IMR-90 (cell line): ENCODE data around the gene GPR173. TPM values are rescaled to one million over a fixed set of nuclear protein-coding genes. Genes with fewer than 3 reads are reported as not detected.

Experiments used
- ATAC-seq: fragments of 200-7000 bp; cut with Tn5 transposase; 2 replicates; pipeline ENCODE4 v1.9.1; 2020; ENCODE audit warnings: low read depth, mild to moderate bottlenecking, moderate library complexity
- BruUV-seq: library from RNA; stranded (reverse); fragments of 400-500 nt; replicated peaks from 2 replicates; lab custom pipeline; 2021; lab: Mats Ljungman, UMichigan
- CTCF ChIA-PET: fragments of 300-600 bp; formaldehyde crosslinking; extraction: SDS; loops from one replicate; lab custom pipeline; 2021; ENCODE audit warnings: antibody characterized with exemption; lab: Yijun Ruan, JAX
- POLR2A ChIA-PET: fragments of 300-600 bp; sonication (Branson Sonifier 250); formaldehyde crosslinking; loops from one replicate; lab custom pipeline; 2022; ENCODE audit warnings: antibody characterized with exemption; ENCODE audit not compliant: unreplicated experiment; lab: Charles Lee
- DNase-seq: peaks from one replicate; pipeline ENCODE4 v3.0.0; 2013
- H2AFZ ChIP-seq: replicated peaks from 2 replicates; pipeline ENCODE3; 2013; ENCODE audit warnings: low read length, mild to moderate bottlenecking; ENCODE audit not compliant: poor library complexity
- H2AK5ac ChIP-seq: 2 replicates; pipeline ENCODE4 v1.6.1; 2013; ENCODE audit warnings: low read depth, low read length, inconsistent platforms
- H2AK9ac ChIP-seq: replicated peaks from 2 replicates; pipeline ENCODE3; 2013; ENCODE audit warnings: mild to moderate bottlenecking, low read depth, low read length, moderate library complexity; ENCODE audit not compliant: poor library complexity
- H2BK120ac ChIP-seq: 2 replicates; pipeline ENCODE4 v1.6.1; 2013; ENCODE audit warnings: low read depth, low read length, inconsistent platforms
- H2BK15ac ChIP-seq: 3 replicates; pipeline ENCODE4 v1.6.1; 2013; ENCODE audit warnings: low read depth, low read length, inconsistent platforms
- H2BK20ac ChIP-seq: 2 replicates; pipeline ENCODE4 v1.6.1; 2013; ENCODE audit warnings: low read depth, mild to moderate bottlenecking, inconsistent platforms, low read length, moderate library complexity
- H2BK5ac ChIP-seq: 2 replicates; pipeline ENCODE4 v1.6.1; 2013; ENCODE audit warnings: mild to moderate bottlenecking, low read depth, low read length, inconsistent platforms; ENCODE audit not compliant: poor library complexity, severe bottlenecking
- H3K14ac ChIP-seq: replicated peaks from 2 replicates; pipeline ENCODE4 v1.6.1; 2013; ENCODE audit warnings: low read depth, low read length, inconsistent platforms
- H3K18ac ChIP-seq: 2 replicates; pipeline ENCODE4 v1.6.1; 2013; ENCODE audit warnings: low read depth, low read length, control low read depth
- H3K23ac ChIP-seq: 2 replicates; pipeline ENCODE4 v1.6.1; 2013; ENCODE audit warnings: low read depth, low read length, inconsistent platforms
- H3K27ac ChIP-seq: 2 replicates; pipeline ENCODE4 v1.5.1; 2013; ENCODE audit warnings: mild to moderate bottlenecking, control low read depth, low read length; ENCODE audit not compliant: insufficient read depth
- H3K27me3 ChIP-seq: 2 replicates; pipeline ENCODE4 v1.6.1; 2013; ENCODE audit warnings: low read length; ENCODE audit not compliant: control insufficient read depth, insufficient read depth
- H3K36me3 ChIP-seq: 2 replicates; pipeline ENCODE4 v1.6.1; 2013; ENCODE audit warnings: low read length, mixed read lengths; ENCODE audit not compliant: control insufficient read depth, insufficient read depth
- H3K4ac ChIP-seq: 2 replicates; pipeline ENCODE4 v1.6.1; 2013; ENCODE audit warnings: low read depth, low read length, inconsistent platforms
- H3K4me1 ChIP-seq: 2 replicates; pipeline ENCODE4 v1.6.1; 2013; ENCODE audit warnings: low read length, mixed read lengths; ENCODE audit not compliant: control insufficient read depth, insufficient read depth
- H3K4me2 ChIP-seq: 2 replicates; pipeline ENCODE4 v1.6.1; 2013; ENCODE audit warnings: low read depth, mild to moderate bottlenecking, control low read depth, low read length, moderate library complexity
- H3K4me3 ChIP-seq: 2 replicates; pipeline ENCODE4 v1.5.1; 2013; ENCODE audit warnings: low read depth, mild to moderate bottlenecking, control low read depth, low read length, moderate library complexity; ENCODE audit not compliant: insufficient read depth
- H3K56ac ChIP-seq: 2 replicates; pipeline ENCODE4 v1.6.1; 2013; ENCODE audit warnings: low read length, inconsistent platforms; ENCODE audit not compliant: insufficient read depth; ENCODE audit errors: extremely low read depth
- H3K79me1 ChIP-seq, 2 experiments: 2 replicates each; pipeline ENCODE4 v1.6.1; 2013; ENCODE audit warnings: low read length in 2 of 2, inconsistent platforms in 1 of 2, low read depth in 1 of 2
- H3K9ac ChIP-seq: 2 replicates; pipeline ENCODE4 v1.6.1; 2013; ENCODE audit warnings: low read depth, low read length, control low read depth
- H3K9me1 ChIP-seq: 2 replicates; pipeline ENCODE4 v1.6.1; 2013; ENCODE audit warnings: low read length, inconsistent platforms; ENCODE audit not compliant: insufficient read depth
- H3K9me3 ChIP-seq: 2 replicates; pipeline ENCODE4 v1.6.1; 2013; ENCODE audit warnings: low read length; ENCODE audit not compliant: control insufficient read depth, insufficient read depth
- H4K20me1 ChIP-seq: 2 replicates; pipeline ENCODE4 v1.6.1; 2013; ENCODE audit warnings: low read length, inconsistent platforms; ENCODE audit not compliant: insufficient read depth
- H4K5ac ChIP-seq: 2 replicates; pipeline ENCODE4 v1.6.1; 2013; ENCODE audit warnings: mild to moderate bottlenecking, low read depth, low read length, control low read depth
- H4K8ac ChIP-seq, 2 experiments: 2 replicates each; pipeline ENCODE4 v1.6.1; 2013; ENCODE audit warnings: low read depth in 2 of 2, low read length in 2 of 2, control low read depth in 1 of 2, inconsistent platforms in 1 of 2
- H4K91ac ChIP-seq: 2 replicates; pipeline ENCODE4 v1.6.1; 2013; ENCODE audit warnings: low read depth, low read length, inconsistent platforms; ENCODE audit not compliant: insufficient read depth
- BHLHE40 ChIP-seq: fragments of 150-350 bp; IDR thresholded peaks from 2 replicates; pipeline ENCODE4 v1.6.1; 2016; ENCODE audit warnings: mild to moderate bottlenecking, low read depth, low read length
- CEBPB ChIP-seq: IDR thresholded peaks from 2 replicates; pipeline ENCODE4 v1.6.1; 2012; ENCODE audit warnings: low read depth, low read length, improper control_type of control experiment
- CHD1 ChIP-seq: IDR thresholded peaks from 2 replicates; pipeline ENCODE4 v1.6.1; 2012; ENCODE audit warnings: low read depth, low read length, improper control_type of control experiment
- CTCF ChIP-seq: conservative IDR thresholded peaks from 2 replicates; pipeline ENCODE4 v1.5.1; 2012; ENCODE audit warnings: mild to moderate bottlenecking, low read depth, low read length, improper control_type of control experiment
- FOS ChIP-seq: fragments of 150-350 bp; IDR thresholded peaks from 2 replicates; pipeline ENCODE4 v1.6.1; 2016; ENCODE audit warnings: low read depth, low read length
- MXI1 ChIP-seq: IDR thresholded peaks from 2 replicates; pipeline ENCODE4 v1.6.1; 2012; ENCODE audit warnings: low read depth, mild to moderate bottlenecking, low read length, moderate library complexity, borderline replicate concordance
- POLR2A ChIP-seq: IDR thresholded peaks from 2 replicates; pipeline ENCODE4 v1.6.1; 2012; ENCODE audit warnings: mild to moderate bottlenecking, low read depth, low read length
- RAD21 ChIP-seq: IDR thresholded peaks from 2 replicates; pipeline ENCODE4 v1.6.1; 2012; ENCODE audit warnings: low read length, improper control_type of control experiment
- RCOR1 ChIP-seq: IDR thresholded peaks from 2 replicates; pipeline ENCODE4 v1.6.1; 2012; ENCODE audit warnings: mild to moderate bottlenecking, low read length, improper control_type of control experiment; ENCODE audit not compliant: insufficient replicate concordance
- USF2 ChIP-seq: fragments of 150-350 bp; IDR thresholded peaks from 2 replicates; pipeline ENCODE4 v1.6.1; 2017; ENCODE audit warnings: mild to moderate bottlenecking, antibody characterized with exemption, low read length, low read depth
- WGBS, 2 experiments: methylation state at CpG; one replicate each; pipeline versions ENCODE4 v1.1.5 to v1.1.7; 2013; ENCODE audit warnings: missing lambda C conversion rate in 2 of 2; ENCODE audit not compliant: insufficient read length in 1 of 2; ENCODE audit errors: extremely low coverage in 2 of 2; 5-methylcytosine and 5-hydroxymethylcytosine counted together
- dilution Hi-C: fragments of 300-500 bp; cut with HindIII; formaldehyde crosslinking; loops from one replicate; pipeline ENCODE4 v1.14.3; 2018; ENCODE audit warnings: low sequenced_read_pairs; ENCODE audit not compliant: unreplicated experiment
- in situ Hi-C: fragments of 300-500 bp; cut with MboI; formaldehyde crosslinking; loops from 3 replicates; pipeline ENCODE4 v1.14.3; 2019; ENCODE audit warnings: low sequenced_read_pairs, inconsistent platforms, mixed read lengths
- intact Hi-C: fragments of 100-400 bp; cut with micrococcal nuclease; formaldehyde crosslinking; loops from 2 replicates; pipeline ENCODE4 v1.10.0; 2022
- polyA plus RNA-seq, 3 experiments: library from polyadenylated mRNA; depleted of rRNA; stranded (reverse); fragments of >200 nt; gene quantifications; 2 replicates each; pipeline ENCODE4 v1.2.3, GENCODE V29; 2012; ENCODE audit warnings: low replicate concordance in 1 of 3
- total RNA-seq: library from RNA; depleted of rRNA; stranded (reverse); fragments of >200 nt; gene quantifications from 2 replicates; pipeline ENCODE4 v1.2.3, GENCODE V29; 2012
- TF ChIP-seq, protein P1 (sequence below): fragments of 150-350 bp; IDR thresholded peaks from 2 replicates; pipeline ENCODE4 v1.6.1; 2016; ENCODE audit warnings: low read depth, mild to moderate bottlenecking, low read length, moderate library complexity, borderline replicate concordance

The GPR173 gene
- total and polyA plus RNA-seq, 2 of the 4 experiments (the other 2 are of a cell fraction), result 0.90 to 6.1 TPM

- TF ChIP-seq RAD21 (no peak), POLR2A (no peak), CHD1 (no peak), RCOR1 (no peak), FOS (no peak)
Observed at GRCh38 chrX:53073115-53073586, 24.6 kb downstream of the GPR173 start (continued).

- TF ChIP-seq MXI1, result no peak
- TF ChIP-seq, protein P1, sequence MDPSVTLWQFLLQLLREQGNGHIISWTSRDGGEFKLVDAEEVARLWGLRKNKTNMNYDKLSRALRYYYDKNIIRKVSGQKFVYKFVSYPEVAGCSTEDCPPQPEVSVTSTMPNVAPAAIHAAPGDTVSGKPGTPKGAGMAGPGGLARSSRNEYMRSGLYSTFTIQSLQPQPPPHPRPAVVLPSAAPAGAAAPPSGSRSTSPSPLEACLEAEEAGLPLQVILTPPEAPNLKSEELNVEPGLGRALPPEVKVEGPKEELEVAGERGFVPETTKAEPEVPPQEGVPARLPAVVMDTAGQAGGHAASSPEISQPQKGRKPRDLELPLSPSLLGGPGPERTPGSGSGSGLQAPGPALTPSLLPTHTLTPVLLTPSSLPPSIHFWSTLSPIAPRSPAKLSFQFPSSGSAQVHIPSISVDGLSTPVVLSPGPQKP, result no peak
- no peak for TF ChIP-seq BHLHE40
- no peak for TF ChIP-seq CTCF
- TF ChIP-seq USF2, result no peak
- no peak for TF ChIP-seq CEBPB
- Histone ChIP-seq H4K91ac (no peak overlapping the region), H2AFZ (no peak overlapping the region), H3K4me1 (peaks cover 2% of the 10 kb centered on the region; the same call in 1 of the 2 replicates), H3K9me3 (no peaks in the 10 kb centered on the region), H2BK15ac (no peak overlapping the region), H3K9ac (no peak overlapping the region), H4K5ac (no peak overlapping the region), H2BK120ac (no peak overlapping the region), H3K18ac (no peak overlapping the region), H2BK20ac (no peak overlapping the region), H3K4me2 (no peak overlapping the region), H2BK5ac (no peak overlapping the region), H4K20me1 (peaks cover 13% of the 10 kb centered on the region), H3K56ac (no peak overlapping the region), H3K4me3 (no peak overlapping the region), H3K9me1 (peaks cover 3% of the 10 kb centered on the region; the same call in 1 of the 2 replicates), H3K14ac (no peak overlapping the region), H2AK5ac (no peak overlapping the region), H4K8ac (no peak overlapping the region), H3K79me1 (peaks cover 0 to 17% of the 10 kb centered on the region in 2 experiments; a peak in 2 of 4 replicates), H2AK9ac (no peak overlapping the region), H3K27ac (no peak overlapping the region), H3K23ac (no peak overlapping the region), H3K4ac (no peak overlapping the region), H3K36me3 (peaks cover 13% of the 10 kb centered on the region), H3K27me3 (no peaks in the 10 kb centered on the region; the same call in 1 of the 2 replicates)
- no TSS peak for BruUV-seq
- CTCF ChIA-PET, result no interaction called here
- POLR2A ChIA-PET, result no interaction called here
- dilution Hi-C loops (no loop called here), in situ Hi-C loops (no loop called here), intact Hi-C loops (no loop called here)
- WGBS, 2 experiments, result 76% methylated on average over 7 of the region's 7 CpGs; no CpG with 5 or more reads in 1 of the 2 experiments
- no peak for DNase-seq
- ATAC-seq, result no peak
Observed at GRCh38 chrX:53075011-53075410, 26.4 kb downstream of the GPR173 start.
